Measurements from ENCODE around the gene AZIN2.

The AZIN2 gene

DNA sequence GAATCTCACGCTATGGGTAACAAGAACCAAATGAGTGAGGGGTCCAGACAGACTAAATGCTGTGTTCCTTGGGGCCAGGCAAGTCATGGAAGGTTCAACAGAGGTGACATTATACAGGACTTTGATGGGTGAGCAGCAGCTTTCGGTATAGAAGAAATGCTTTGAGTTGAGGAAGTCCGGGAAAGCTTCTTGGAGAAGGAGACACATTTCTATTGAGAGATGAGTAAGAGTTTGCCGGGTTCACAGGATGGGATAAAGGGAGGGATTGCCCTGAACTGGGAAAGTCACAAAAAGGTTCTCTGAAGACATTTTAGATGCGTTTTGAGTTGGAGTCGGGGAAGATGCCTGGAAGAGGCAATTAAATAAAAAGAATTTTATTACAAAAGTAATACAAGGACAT lies 580 bp upstream of the AZIN2 start:
- no peaks in the 10 kb centered on the region for H3K79me2 ChIP-seq (ENCODE audit: insufficient read depth, low read length)
- H3K9me2 ChIP-seq (replicated peaks; ENCODE audit: low read depth, low read length), result no peaks in the 10 kb centered on the region
- peak overlapping the region; percentile 72 for H3K4me3 ChIP-seq (ENCODE audit: low read length, poor library complexity, severe bottlenecking)
- TF ChIP-seq EZH2phosphoT487 (IDR thresholded peaks at IDR 0.05; ENCODE audit: borderline replicate concordance), result no peak
- TF ChIP-seq, protein P1, sequence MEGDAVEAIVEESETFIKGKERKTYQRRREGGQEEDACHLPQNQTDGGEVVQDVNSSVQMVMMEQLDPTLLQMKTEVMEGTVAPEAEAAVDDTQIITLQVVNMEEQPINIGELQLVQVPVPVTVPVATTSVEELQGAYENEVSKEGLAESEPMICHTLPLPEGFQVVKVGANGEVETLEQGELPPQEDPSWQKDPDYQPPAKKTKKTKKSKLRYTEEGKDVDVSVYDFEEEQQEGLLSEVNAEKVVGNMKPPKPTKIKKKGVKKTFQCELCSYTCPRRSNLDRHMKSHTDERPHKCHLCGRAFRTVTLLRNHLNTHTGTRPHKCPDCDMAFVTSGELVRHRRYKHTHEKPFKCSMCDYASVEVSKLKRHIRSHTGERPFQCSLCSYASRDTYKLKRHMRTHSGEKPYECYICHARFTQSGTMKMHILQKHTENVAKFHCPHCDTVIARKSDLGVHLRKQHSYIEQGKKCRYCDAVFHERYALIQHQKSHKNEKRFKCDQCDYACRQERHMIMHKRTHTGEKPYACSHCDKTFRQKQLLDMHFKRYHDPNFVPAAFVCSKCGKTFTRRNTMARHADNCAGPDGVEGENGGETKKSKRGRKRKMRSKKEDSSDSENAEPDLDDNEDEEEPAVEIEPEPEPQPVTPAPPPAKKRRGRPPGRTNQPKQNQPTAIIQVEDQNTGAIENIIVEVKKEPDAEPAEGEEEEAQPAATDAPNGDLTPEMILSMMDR (conservative IDR thresholded peaks at IDR 0.05; ENCODE audit: low read length), result no peak
- peaks cover 4% of the 10 kb centered on the region for H3K4me1 ChIP-seq (ENCODE audit: insufficient read depth, low read length, poor library complexity, severe bottlenecking)
- no peaks in the 10 kb centered on the region for H3F3A ChIP-seq (ENCODE audit: low read depth)
- peak overlapping the region; percentile 87 for H3K4me2 ChIP-seq (ENCODE audit: low read depth, low read length, poor library complexity, severe bottlenecking)
- H3K9me3 ChIP-seq (ENCODE audit: insufficient read depth, low read depth, low read length), result no peaks in the 10 kb centered on the region
- H3K36me3 ChIP-seq (ENCODE audit: insufficient read depth, low read length), result no peaks in the 10 kb centered on the region
- no peaks in the 10 kb centered on the region for H4K20me1 ChIP-seq (ENCODE audit: insufficient read depth, low read length, poor library complexity, severe bottlenecking)
- no peak overlapping the region; the same call in 1 of the 2 replicates for H2AFZ ChIP-seq (ENCODE audit: low read length)
- peaks cover 9% of the 10 kb centered on the region for H3K27me3 ChIP-seq (ENCODE audit: insufficient read depth, low read length, poor library complexity, severe bottlenecking)
- H3K9ac ChIP-seq (ENCODE audit: low read depth, low read length, poor library complexity, severe bottlenecking), result no peak overlapping the region

DNA sequence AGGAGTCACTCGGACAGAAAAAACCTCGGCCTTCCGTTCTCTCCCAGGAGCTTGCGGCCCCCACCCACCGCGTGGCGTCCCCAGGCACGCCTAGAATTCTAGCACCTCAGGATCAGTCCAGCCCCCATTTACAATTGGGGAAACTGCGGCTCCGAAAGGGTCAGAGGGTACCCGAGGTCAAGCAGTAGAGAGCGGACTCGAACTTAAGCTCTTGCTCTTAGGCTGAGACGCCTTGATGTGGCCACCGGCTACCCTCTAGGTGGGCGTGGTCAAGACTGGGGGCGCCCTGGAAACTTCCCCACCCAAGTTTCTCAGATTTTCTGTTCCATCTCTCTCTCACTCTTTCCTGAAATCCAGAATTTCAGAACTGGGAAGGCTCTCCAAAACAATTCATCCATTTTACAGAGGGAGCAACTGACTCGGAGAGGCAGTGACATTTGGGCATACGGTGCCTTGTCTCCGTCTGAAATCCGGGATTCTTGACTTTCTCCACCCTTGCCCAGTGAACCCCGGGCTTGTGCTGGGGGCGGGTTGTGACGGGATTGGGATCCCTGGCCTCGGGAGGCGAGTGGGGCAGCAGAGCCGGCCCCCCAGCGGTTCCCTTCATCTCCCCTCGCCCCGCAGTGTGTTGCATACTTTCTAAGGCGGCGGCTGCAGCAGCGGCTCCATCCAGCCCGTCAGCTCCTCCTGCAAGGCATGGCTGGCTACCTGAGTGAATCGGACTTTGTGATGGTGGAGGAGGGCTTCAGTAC lies 777 bp downstream of the AZIN2 start:
- TF ChIP-seq, protein P1 (conservative IDR thresholded peaks at IDR 0.05; ENCODE audit: low read length), result no peak
- no peak for TF ChIP-seq EZH2phosphoT487 (IDR thresholded peaks at IDR 0.05; ENCODE audit: borderline replicate concordance)
- H3K9me2 ChIP-seq (replicated peaks; ENCODE audit: low read depth, low read length), result no peaks in the 10 kb centered on the region

DNA sequence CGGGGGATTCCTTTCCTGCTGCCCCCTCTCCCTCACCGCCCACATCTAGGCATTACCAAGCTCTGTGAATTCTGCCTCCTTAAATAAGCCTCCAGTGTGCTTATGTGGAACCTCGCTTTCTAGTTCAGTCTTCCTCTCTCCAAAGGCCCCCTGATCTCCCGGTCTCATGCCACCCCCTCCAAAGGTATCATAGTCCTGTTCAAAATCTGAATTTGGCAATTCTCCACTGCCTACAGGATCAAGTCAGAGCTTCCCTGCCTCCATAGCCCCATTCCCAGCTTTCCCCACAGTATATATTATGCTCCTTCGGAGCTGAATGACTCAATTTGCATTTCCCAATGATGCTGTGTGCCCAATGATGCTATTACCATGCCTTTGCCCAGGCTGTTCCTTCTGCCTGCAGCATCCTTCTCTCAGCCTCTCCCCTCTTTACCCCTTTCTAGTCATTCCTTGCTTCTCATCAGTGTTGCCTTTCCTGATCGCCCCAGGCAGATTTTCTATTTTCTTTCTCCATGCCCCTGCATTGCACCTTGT lies 1.7 kb downstream of the AZIN2 start:
- H3K9me2 ChIP-seq (replicated peaks; ENCODE audit: low read depth, low read length), result no peaks in the 10 kb centered on the region
- TF ChIP-seq, protein P1 (conservative IDR thresholded peaks at IDR 0.05; ENCODE audit: low read length), result no peak
- no peak for TF ChIP-seq EZH2phosphoT487 (IDR thresholded peaks at IDR 0.05; ENCODE audit: borderline replicate concordance)
- H3K36me3 ChIP-seq (ENCODE audit: insufficient read depth, low read length), result no peaks in the 10 kb centered on the region
- no peak overlapping the region for H3K4me2 ChIP-seq (ENCODE audit: low read depth, low read length, poor library complexity, severe bottlenecking)
- H3K4me3 ChIP-seq (ENCODE audit: low read length, poor library complexity, severe bottlenecking), result no peak overlapping the region
- H3K4me1 ChIP-seq (ENCODE audit: insufficient read depth, low read length, poor library complexity, severe bottlenecking), result peaks cover 4% of the 10 kb centered on the region
- H4K20me1 ChIP-seq (ENCODE audit: insufficient read depth, low read length, poor library complexity, severe bottlenecking), result no peaks in the 10 kb centered on the region
- no peaks in the 10 kb centered on the region for H3K79me2 ChIP-seq (ENCODE audit: insufficient read depth, low read length)
- H3K9me3 ChIP-seq (ENCODE audit: insufficient read depth, low read depth, low read length), result no peaks in the 10 kb centered on the region
- H3K27me3 ChIP-seq (ENCODE audit: insufficient read depth, low read length, poor library complexity, severe bottlenecking), result peaks cover 9% of the 10 kb centered on the region
- no peak overlapping the region for H2AFZ ChIP-seq (ENCODE audit: low read length)
- H3K9ac ChIP-seq (ENCODE audit: low read depth, low read length, poor library complexity, severe bottlenecking), result no peak overlapping the region
- no peaks in the 10 kb centered on the region for H3F3A ChIP-seq (ENCODE audit: low read depth)

More for the DNA sequence above, 777 bp downstream of the AZIN2 start:
- no peaks in the 10 kb centered on the region for H3K9me3 ChIP-seq (ENCODE audit: insufficient read depth, low read depth, low read length)
- peak overlapping the region; percentile 42 for H3K9ac ChIP-seq (ENCODE audit: low read depth, low read length, poor library complexity, severe bottlenecking)
- peaks cover 4% of the 10 kb centered on the region for H3K4me1 ChIP-seq (ENCODE audit: insufficient read depth, low read length, poor library complexity, severe bottlenecking)
- H4K20me1 ChIP-seq (ENCODE audit: insufficient read depth, low read length, poor library complexity, severe bottlenecking), result no peaks in the 10 kb centered on the region
- peak overlapping the region; percentile 86 for H2AFZ ChIP-seq (ENCODE audit: low read length)
- H3K4me3 ChIP-seq (ENCODE audit: low read length, poor library complexity, severe bottlenecking), result peak overlapping the region; percentile 72
- H3K36me3 ChIP-seq (ENCODE audit: insufficient read depth, low read length), result no peaks in the 10 kb centered on the region
- H3F3A ChIP-seq (ENCODE audit: low read depth), result no peaks in the 10 kb centered on the region
- H3K79me2 ChIP-seq (ENCODE audit: insufficient read depth, low read length), result no peaks in the 10 kb centered on the region
- H3K27me3 ChIP-seq (ENCODE audit: insufficient read depth, low read length, poor library complexity, severe bottlenecking), result peaks cover 9% of the 10 kb centered on the region
- H3K4me2 ChIP-seq (ENCODE audit: low read depth, low read length, poor library complexity, severe bottlenecking), result peak overlapping the region; percentile 87
